Measurements from ENCODE around the gene TMEM201.

GRCh38 chr1:9654051-9654833, 65.5 kb downstream of the TMEM201 start:
- TF ChIP-seq, protein P1, sequence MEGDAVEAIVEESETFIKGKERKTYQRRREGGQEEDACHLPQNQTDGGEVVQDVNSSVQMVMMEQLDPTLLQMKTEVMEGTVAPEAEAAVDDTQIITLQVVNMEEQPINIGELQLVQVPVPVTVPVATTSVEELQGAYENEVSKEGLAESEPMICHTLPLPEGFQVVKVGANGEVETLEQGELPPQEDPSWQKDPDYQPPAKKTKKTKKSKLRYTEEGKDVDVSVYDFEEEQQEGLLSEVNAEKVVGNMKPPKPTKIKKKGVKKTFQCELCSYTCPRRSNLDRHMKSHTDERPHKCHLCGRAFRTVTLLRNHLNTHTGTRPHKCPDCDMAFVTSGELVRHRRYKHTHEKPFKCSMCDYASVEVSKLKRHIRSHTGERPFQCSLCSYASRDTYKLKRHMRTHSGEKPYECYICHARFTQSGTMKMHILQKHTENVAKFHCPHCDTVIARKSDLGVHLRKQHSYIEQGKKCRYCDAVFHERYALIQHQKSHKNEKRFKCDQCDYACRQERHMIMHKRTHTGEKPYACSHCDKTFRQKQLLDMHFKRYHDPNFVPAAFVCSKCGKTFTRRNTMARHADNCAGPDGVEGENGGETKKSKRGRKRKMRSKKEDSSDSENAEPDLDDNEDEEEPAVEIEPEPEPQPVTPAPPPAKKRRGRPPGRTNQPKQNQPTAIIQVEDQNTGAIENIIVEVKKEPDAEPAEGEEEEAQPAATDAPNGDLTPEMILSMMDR (conservative IDR thresholded peaks at IDR 0.05 in 1 of 2, IDR thresholded peaks at IDR 0.05 in 1 of 2; ENCODE audit: extremely low read depth in 1 of 2, insufficient read depth in 1 of 2, low read depth in 1 of 2, low read length in 2 of 2), result no peak
- TF ChIP-seq EZH2 (IDR thresholded peaks at IDR 0.05; ENCODE audit: borderline replicate concordance, low read length), result no peak
